Measurements from ENCODE around the gene MESD.

MESD gene

GRCh38 chr15:80936288-80937078, 53.1 kb downstream of the MESD start:
- no peak for DNase-seq (ENCODE audit: low spot score)

- DNase-seq (ENCODE audit: low spot score): no peak
Measured at GRCh38 chr15:80934761-80935221, 54.8 kb downstream of the MESD start.

- no peak for DNase-seq (ENCODE audit: low spot score)
Measured at GRCh38 chr15:80932989-80933388, 56.6 kb downstream of the MESD start.

- DNase-seq (ENCODE audit: low spot score): no peak
Measured at GRCh38 chr15:80932513-80932815, 57.2 kb downstream of the MESD start.

- no peak for DNase-seq (ENCODE audit: low spot score)
Measured at GRCh38 chr15:80931721-80932512, 57.7 kb downstream of the MESD start.

GRCh38 chr15:80931191-80931590, 58.4 kb downstream of the MESD start:
- DNase-seq (ENCODE audit: low spot score): no peak

- DNase-seq (ENCODE audit: low spot score): no peak
Measured at GRCh38 chr15:80929689-80930088, 59.9 kb downstream of the MESD start.

GRCh38 chr15:80929225-80929624, 60.4 kb downstream of the MESD start:
- no peak for DNase-seq (ENCODE audit: low spot score)

GRCh38 chr15:80926126-80926525, 63.5 kb downstream of the MESD start:
- no peak for DNase-seq (ENCODE audit: low spot score)

GRCh38 chr15:80925597-80926059, 64.0 kb downstream of the MESD start:
- no peak for DNase-seq (ENCODE audit: low spot score)

- no peak for DNase-seq (ENCODE audit: low spot score)
Measured at GRCh38 chr15:80924278-80924677, 65.3 kb downstream of the MESD start.

- DNase-seq (ENCODE audit: low spot score): no peak
Measured at GRCh38 chr15:80923668-80924067, 66.0 kb downstream of the MESD start.

GRCh38 chr15:80921736-80922410, 67.7 kb downstream of the MESD start:
- DNase-seq (ENCODE audit: low spot score): no peak

GRCh38 chr15:80920271-80920699, 69.3 kb downstream of the MESD start:
- DNase-seq (ENCODE audit: low spot score): no peak

- DNase-seq (ENCODE audit: low spot score): no peak
Measured at GRCh38 chr15:80918196-80918783, 71.3 kb downstream of the MESD start.

- no peak for DNase-seq (ENCODE audit: low spot score)
Measured at GRCh38 chr15:80916056-80916455, 73.6 kb downstream of the MESD start.

GRCh38 chr15:80915472-80915871, 74.1 kb downstream of the MESD start:
- DNase-seq (ENCODE audit: low spot score): no peak

GRCh38 chr15:80913541-80913940, 76.1 kb downstream of the MESD start:
- no peak for DNase-seq (ENCODE audit: low spot score)

- no peak for DNase-seq (ENCODE audit: low spot score)
Measured at GRCh38 chr15:80912673-80913072, 76.9 kb downstream of the MESD start.

- DNase-seq (ENCODE audit: low spot score): no peak
Measured at GRCh38 chr15:80911821-80912220, 77.8 kb downstream of the MESD start.

- DNase-seq (ENCODE audit: low spot score): no peak
Measured at GRCh38 chr15:80906159-80906766, 83.4 kb downstream of the MESD start.

GRCh38 chr15:80904998-80905397, 84.6 kb downstream of the MESD start:
- DNase-seq (ENCODE audit: low spot score): no peak
